K562 (cell line): ENCODE measurements around the gene PUSL1. TPM values are rescaled to one million over a fixed set of nuclear protein-coding genes. Genes with fewer than 3 reads are reported as not detected.

Experiments
- BRCA1 ChIP-seq, 2 experiments: fragments of 450-650 bp in 1 of 2; sonication (generic) in 1 of 2; formaldehyde crosslinking in 1 of 2; IDR thresholded peaks; 2 replicates each; pipeline versions ENCODE4 v1.5.0 to v1.6.1; 2017 to 2020; ENCODE audit warnings: mild to moderate bottlenecking in 1 of 2, missing genetic modification reagents in 1 of 2
- EP400 ChIP-seq: fragments of 450-650 bp; IDR thresholded peaks from 2 replicates; pipeline ENCODE4 v1.6.1; 2017; ENCODE audit warnings: antibody characterized with exemption, mild to moderate bottlenecking, moderate library complexity
- FIP1L1 ChIP-seq: fragments of 200-400 bp; formaldehyde crosslinking; IDR thresholded peaks from 2 replicates; pipeline ENCODE4 v1.6.1; 2018; ENCODE audit warnings: mild to moderate bottlenecking, low read depth, low read length; ENCODE audit not compliant: poor library complexity, severe bottlenecking
- GATAD2B ChIP-seq: fragments of 450-650 bp; IDR thresholded peaks from 2 replicates; pipeline ENCODE4 v1.6.1; 2017; ENCODE audit warnings: mild to moderate bottlenecking, borderline replicate concordance
- HOXB6 ChIP-seq: fragments of 250-450 bp; sonication (Bioruptor Pico); IDR thresholded peaks from 2 replicates; pipeline ENCODE4 v1.5.1; 2022; ENCODE audit warnings: mild to moderate bottlenecking, borderline replicate concordance
- MITF ChIP-seq: IDR thresholded peaks from 2 replicates; pipeline ENCODE4 v1.6.1; 2014; ENCODE audit warnings: antibody characterized with exemption
- MTA1 ChIP-seq: fragments of 450-650 bp; IDR thresholded peaks from 2 replicates; pipeline ENCODE4 v1.6.1; 2017; ENCODE audit warnings: borderline replicate concordance
- POLR2AphosphoS5 ChIP-seq: IDR thresholded peaks from 2 replicates; pipeline ENCODE4 v1.6.1; 2011; ENCODE audit warnings: mild to moderate bottlenecking, low read depth, low read length, moderate library complexity; ENCODE audit not compliant: control insufficient read depth, insufficient read depth
- RBM22 ChIP-seq: fragments of 200-400 bp; formaldehyde crosslinking; IDR thresholded peaks from 2 replicates; pipeline ENCODE4 v1.6.1; 2018; ENCODE audit warnings: low read length, low read depth; ENCODE audit not compliant: poor library complexity, severe bottlenecking
- SOX6 ChIP-seq: fragments of 450-650 bp; IDR thresholded peaks from 2 replicates; pipeline ENCODE4 v1.6.1; 2014; ENCODE audit warnings: mild to moderate bottlenecking
- SREBF2 ChIP-seq: sonication (generic); formaldehyde crosslinking; IDR thresholded peaks from 2 replicates; pipeline ENCODE4 v1.4.0; 2020; ENCODE audit warnings: mild to moderate bottlenecking, missing genetic modification reagents
- TAF7 ChIP-seq: fragments of 450-650 bp; IDR thresholded peaks from 2 replicates; pipeline ENCODE4 v1.6.1; 2016; ENCODE audit warnings: missing genetic modification characterization, missing compliant biosample characterization
- TAF9B ChIP-seq: fragments of 450-650 bp; IDR thresholded peaks from 2 replicates; pipeline ENCODE4 v1.6.1; 2018; ENCODE audit warnings: mild to moderate bottlenecking; ENCODE audit not compliant: partially characterized antibody
- ZBTB17 ChIP-seq: fragments of 450-650 bp; formaldehyde crosslinking; IDR thresholded peaks from 2 replicates; pipeline ENCODE4 v1.4.0; 2020; ENCODE audit warnings: mild to moderate bottlenecking
- ZBTB7A ChIP-seq: IDR thresholded peaks from 2 replicates; pipeline ENCODE4 v1.6.1; 2011; ENCODE audit warnings: low read depth, mild to moderate bottlenecking, low read length, moderate library complexity, borderline replicate concordance; ENCODE audit not compliant: control insufficient read depth
- ZNF449 ChIP-seq: fragments of 250-450 bp; sonication (Bioruptor Pico); IDR thresholded peaks from 2 replicates; pipeline ENCODE4 v1.8.0; 2022; ENCODE audit warnings: moderate library complexity, mild to moderate bottlenecking, inconsistent platforms
- ZNF511 ChIP-seq: sonication (generic); formaldehyde crosslinking; IDR thresholded peaks from 2 replicates; pipeline ENCODE4 v1.8.0; 2022; ENCODE audit warnings: mild to moderate bottlenecking, missing genetic modification reagents
- ZNF644 ChIP-seq: fragments of 200-800 bp; sonication (Bioruptor generic); IDR thresholded peaks from 2 replicates; pipeline ENCODE4 v1.6.1; 2016; ENCODE audit warnings: low read depth, missing genetic modification characterization, missing compliant biosample characterization
- ZNF695 ChIP-seq: fragments of 450-650 bp; formaldehyde crosslinking; IDR thresholded peaks from 2 replicates; pipeline ENCODE4 v1.4.0; 2020; ENCODE audit warnings: mild to moderate bottlenecking, moderate library complexity
- polyA plus RNA-seq, 8 experiments: library from polyadenylated mRNA; depleted of rRNA in 4 of 8; stranded (reverse) in 5 of 8; unstranded in 3 of 8; fragments of >200 nt; fragmentation: Nextera tagmentation in 2 of 8; fragmentation: Illumina TruSeq in 1 of 8; extraction: Ambion mirVana in 2 of 8; extraction: Trizol in 1 of 8; gene quantifications; 2 replicates each; pipeline versions ENCODE4 v1.2.1 to v1.2.3, GENCODE V29; 2011 to 2014; ENCODE audit warnings: inconsistent platforms in 1 of 8, missing spikeins in 1 of 8
- total RNA-seq, 7 experiments: library from RNA; depleted of rRNA in 6 of 7; stranded (reverse); fragments of >200 nt in 6 of 7; fragmentation: Illumina TruSeq in 2 of 7; extraction: Trizol in 2 of 7; gene quantifications; 2 replicates each; pipeline versions ENCODE4 v1.2.1 to v1.2.3, GENCODE V29; 2011 to 2021; ENCODE audit warnings: low replicate concordance in 1 of 7

PUSL1 gene
- total and polyA plus RNA-seq, 9 of the 15 experiments (the other 6 are each of a cell fraction or from before 2014, with no cell fraction given) = 0.62 to 86.9 (median 13.6) TPM

- TF ChIP-seq HOXB6 (CRISPR knock-in tag) (no peak), SREBF2 (CRISPR knock-in tag) (no peak), ZBTB7A (peak; percentile 97), ZBTB17 (CRISPR knock-in tag) (peak; percentile 78), ZNF511 (peak; percentile 83; the same call in 1 of the 2 replicates), EP400 (peak; percentile 45; the same call in 1 of the 2 replicates), TAF7 (tag) (no peak), FIP1L1 (no peak), ZNF644 (tag) (no peak), TAF9B (no peak), ZNF449 (CRISPR knock-in tag) (no peak), BRCA1 (IDR thresholded peaks at IDR 0.05) (no peak), BRCA1 (CRISPR knock-in tag; IDR thresholded peaks at IDR 0.05) (no peak), POLR2AphosphoS5 (peak; percentile 59; the same call in 1 of the 2 replicates), MTA1 (no peak), GATAD2B (peak; percentile 97), RBM22 (no peak), ZNF695 (CRISPR knock-in tag) (no peak), MITF (no peak), SOX6 (no peak)
These were observed 41.0 kb downstream of the PUSL1 start, which contains the start of gene DVL1 (continued) for GRCh38 chr1:1349256-1350012.
